NCI-H2029 (cell line): ENCODE measurements around the gene TMEM120B.

Source experiments
- DNase-seq: peaks from one replicate; lab custom pipeline; 2025; lab: John Stamatoyannopoulos, UW

TMEM120B gene

GRCh38 chr12:121804417-121805111 lies 92.0 kb downstream of the TMEM120B start:
- DNase-seq, result no peak

- no peak for DNase-seq
Observed at GRCh38 chr12:121805171-121806008, 92.8 kb downstream of the TMEM120B start.

DNA sequence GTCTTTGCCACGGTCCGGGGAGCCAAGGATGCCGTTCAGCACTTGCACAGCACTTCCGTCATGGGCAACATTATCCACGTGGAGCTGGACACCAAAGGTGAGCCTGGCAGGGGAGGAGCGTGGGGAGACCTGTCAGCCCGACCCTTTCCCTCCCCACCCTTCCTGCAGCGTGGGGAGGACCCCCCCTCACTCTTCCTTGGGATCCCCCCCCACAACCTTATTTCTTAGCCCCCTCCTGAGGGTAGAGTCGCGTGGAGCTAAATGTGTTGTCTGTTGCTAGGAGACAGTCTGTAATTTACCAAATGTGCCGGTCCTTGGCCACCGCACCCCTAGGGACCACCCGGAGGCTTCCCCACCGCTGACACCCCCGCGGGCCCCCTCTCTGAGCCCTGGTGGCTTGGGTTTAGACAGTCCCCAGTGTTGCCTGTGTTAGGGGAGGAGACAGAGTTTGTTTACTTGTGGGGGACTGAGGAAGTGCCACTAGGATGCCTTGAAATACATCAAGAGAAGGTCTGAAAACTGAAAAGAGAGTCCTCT lies 93.5 kb downstream of the TMEM120B start:
- no peak for DNase-seq

GRCh38 chr12:121806546-121807423 lies 94.2 kb downstream of the TMEM120B start:
- DNase-seq, result peak; percentile 15

- no peak for DNase-seq
Observed at GRCh38 chr12:121807642-121808347, 95.2 kb downstream of the TMEM120B start.

DNA sequence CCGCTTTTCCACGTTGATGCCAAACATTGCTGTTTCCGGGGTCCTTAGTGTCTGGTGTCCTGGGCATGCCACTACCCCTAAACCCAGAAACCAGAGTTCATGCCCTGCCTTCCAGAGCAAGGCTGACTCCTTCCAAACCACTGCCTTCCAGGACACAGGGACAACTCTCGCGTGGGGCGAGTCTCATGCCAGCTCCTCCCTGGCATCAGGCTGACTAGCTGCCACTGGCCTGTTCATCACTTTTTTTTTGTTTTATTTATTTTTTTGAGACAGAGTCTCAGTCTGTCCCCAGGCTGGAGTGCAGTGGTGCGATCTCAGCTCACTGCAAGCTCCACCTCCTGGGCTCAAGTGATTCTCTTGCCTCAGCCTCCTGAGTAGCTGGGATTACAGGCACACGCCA lies 96.1 kb downstream of the TMEM120B start:
- DNase-seq, result no peak

DNA sequence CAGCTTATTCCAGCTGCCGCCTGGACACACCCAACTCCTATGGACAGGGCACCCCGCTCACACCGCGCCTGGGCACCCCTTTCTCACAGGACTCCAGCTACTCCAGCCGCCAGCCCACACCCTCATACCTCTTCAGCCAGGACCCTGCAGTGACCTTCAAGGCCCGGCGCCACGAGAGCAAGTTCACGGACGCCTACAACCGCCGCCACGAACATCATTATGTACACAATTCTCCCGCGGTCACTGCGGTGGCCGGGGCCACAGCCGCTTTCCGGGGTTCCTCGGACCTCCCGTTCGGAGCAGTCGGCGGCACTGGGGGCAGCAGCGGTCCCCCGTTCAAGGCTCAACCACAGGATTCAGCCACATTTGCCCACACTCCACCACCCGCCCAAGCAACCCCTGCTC lies 97.2 kb downstream of the TMEM120B start:
- no peak for DNase-seq

GRCh38 chr12:121810234-121810817 lies 97.8 kb downstream of the TMEM120B start:
- no peak for DNase-seq

GRCh38 chr12:121810833-121811433 lies 98.4 kb downstream of the TMEM120B start:
- DNase-seq, result no peak

- no peak for DNase-seq
Observed at GRCh38 chr12:121811434-121812319, 99.1 kb downstream of the TMEM120B start.

- peak; percentile 71 for DNase-seq
Observed at GRCh38 chr12:121812320-121812871, 99.8 kb downstream of the TMEM120B start.

- peak; percentile 56 for DNase-seq
Observed at GRCh38 chr12:121812921-121813896, 100.7 kb downstream of the TMEM120B start.

DNA sequence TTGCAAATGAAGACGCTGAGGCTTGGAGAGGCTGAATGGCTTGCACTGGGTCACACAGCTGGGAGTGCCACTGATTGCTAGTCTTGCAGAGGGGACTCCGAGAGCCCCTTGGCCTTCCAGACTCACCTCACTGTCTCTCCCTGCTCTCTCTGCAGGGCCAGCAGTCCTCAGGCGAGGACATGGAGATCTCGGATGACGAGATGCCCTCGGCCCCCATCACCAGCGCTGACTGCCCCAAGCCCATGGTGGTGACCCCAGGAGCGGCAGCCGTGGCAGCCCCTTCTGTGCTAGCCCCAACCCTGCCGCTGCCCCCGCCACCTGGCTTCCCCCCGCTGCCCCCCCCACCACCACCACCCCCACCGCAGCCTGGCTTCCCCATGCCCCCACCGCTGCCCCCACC lies 101.4 kb downstream of the TMEM120B start:
- DNase-seq, result no peak

DNA sequence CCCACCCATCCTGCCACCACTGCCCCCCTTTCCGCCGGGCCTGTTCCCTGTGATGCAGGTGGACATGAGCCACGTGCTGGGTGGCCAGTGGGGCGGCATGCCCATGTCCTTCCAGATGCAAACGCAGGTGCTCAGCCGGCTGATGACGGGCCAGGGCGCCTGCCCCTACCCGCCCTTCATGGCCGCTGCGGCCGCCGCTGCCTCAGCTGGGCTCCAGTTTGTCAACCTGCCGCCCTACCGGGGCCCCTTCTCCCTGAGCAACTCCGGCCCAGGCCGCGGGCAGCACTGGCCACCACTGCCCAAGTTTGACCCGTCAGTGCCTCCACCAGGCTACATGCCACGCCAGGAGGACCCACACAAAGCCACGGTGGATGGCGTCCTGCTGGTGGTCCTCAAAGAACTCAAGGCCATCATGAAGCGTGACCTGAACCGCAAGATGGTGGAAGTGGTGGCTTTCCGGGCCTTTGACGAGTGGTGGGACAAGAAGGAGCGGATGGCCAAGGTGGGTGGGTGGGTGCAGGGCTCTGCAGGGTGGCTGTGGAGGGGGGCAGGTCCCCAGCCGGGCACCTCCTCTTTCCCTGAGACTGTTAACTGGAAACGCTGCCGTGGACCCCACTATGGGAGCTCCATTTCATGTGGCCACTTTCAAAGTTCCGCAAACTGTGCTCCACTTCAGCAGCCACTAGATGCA lies 102.0 kb downstream of the TMEM120B start:
- DNase-seq, result no peak

GRCh38 chr12:121815263-121815662 lies 102.7 kb downstream of the TMEM120B start:
- no peak for DNase-seq

- no peak for DNase-seq
Observed at GRCh38 chr12:121816925-121817647, 104.5 kb downstream of the TMEM120B start.

GRCh38 chr12:121817648-121818043 lies 105.1 kb downstream of the TMEM120B start:
- DNase-seq, result no peak
